22Rv1 (cell line): ENCODE data around the gene ANAPC16.

Experiments used
- ZFX ChIP-seq: fragments of 450-650 bp; IDR thresholded peaks from 2 replicates; pipeline ENCODE4 v1.6.1; 2017; ENCODE audit warnings: antibody characterized with exemption, borderline replicate concordance
- TF ChIP-seq, protein P1 (sequence below): fragments of 450-650 bp; IDR thresholded peaks from 2 replicates; pipeline ENCODE4 v1.5.1; 2017; ENCODE audit warnings: mild to moderate bottlenecking

DNA sequence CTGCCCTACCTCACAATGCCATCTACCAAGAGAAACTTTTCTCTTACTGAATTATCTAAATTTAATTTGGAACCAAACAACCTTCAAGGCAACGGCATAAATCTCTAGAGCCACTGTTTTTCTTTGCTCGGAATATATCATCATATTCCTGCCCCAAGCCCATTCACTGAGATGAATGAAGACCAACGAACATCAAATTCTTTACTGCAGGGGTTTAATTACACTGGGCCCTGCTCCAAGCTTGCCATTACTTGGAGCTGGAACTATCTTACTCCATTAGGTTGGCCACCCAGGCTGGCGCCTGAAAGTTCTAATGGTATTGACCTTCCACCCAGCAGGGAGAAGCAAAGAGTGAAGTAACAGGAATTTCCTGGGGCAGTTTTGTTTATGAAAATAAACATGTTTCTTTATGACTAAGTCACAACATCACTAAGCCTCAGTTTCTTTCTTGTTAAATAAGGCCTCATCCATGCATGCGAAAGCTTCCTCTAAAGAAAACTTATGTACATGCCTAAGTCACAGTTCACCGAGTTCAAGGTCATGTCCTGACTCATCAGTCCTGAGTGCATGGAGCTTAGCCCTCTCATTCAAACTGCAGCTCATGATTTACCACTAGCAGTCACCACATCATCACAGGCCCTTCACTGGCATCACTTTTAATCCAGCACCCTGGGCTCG is 42.1 kb upstream of the ANAPC16 start:
- TF ChIP-seq, protein P1, sequence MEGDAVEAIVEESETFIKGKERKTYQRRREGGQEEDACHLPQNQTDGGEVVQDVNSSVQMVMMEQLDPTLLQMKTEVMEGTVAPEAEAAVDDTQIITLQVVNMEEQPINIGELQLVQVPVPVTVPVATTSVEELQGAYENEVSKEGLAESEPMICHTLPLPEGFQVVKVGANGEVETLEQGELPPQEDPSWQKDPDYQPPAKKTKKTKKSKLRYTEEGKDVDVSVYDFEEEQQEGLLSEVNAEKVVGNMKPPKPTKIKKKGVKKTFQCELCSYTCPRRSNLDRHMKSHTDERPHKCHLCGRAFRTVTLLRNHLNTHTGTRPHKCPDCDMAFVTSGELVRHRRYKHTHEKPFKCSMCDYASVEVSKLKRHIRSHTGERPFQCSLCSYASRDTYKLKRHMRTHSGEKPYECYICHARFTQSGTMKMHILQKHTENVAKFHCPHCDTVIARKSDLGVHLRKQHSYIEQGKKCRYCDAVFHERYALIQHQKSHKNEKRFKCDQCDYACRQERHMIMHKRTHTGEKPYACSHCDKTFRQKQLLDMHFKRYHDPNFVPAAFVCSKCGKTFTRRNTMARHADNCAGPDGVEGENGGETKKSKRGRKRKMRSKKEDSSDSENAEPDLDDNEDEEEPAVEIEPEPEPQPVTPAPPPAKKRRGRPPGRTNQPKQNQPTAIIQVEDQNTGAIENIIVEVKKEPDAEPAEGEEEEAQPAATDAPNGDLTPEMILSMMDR = no peak
- no peak for TF ChIP-seq ZFX
